Endodermal cell (in vitro differentiated cells): Measurements from ENCODE around the gene ELK4. TPM values are rescaled to one million over a fixed set of nuclear protein-coding genes. Genes with fewer than 3 reads are reported as not detected.

Source experiments
- DNase-seq: peaks from one replicate; pipeline ENCODE4 v3.0.0-alpha.2; 2017
- H3K27ac ChIP-seq: 2 replicates; pipeline ENCODE4 v1.5.1; 2013; ENCODE audit warnings: mild to moderate bottlenecking, low read depth, low read length, moderate library complexity
- H3K27me3 ChIP-seq: 2 replicates; pipeline ENCODE4 v1.6.1; 2013; ENCODE audit warnings: mild to moderate bottlenecking, low read length, moderate library complexity; ENCODE audit not compliant: insufficient read depth, control insufficient read depth, poor library complexity, severe bottlenecking
- H3K36me3 ChIP-seq: 2 replicates; pipeline ENCODE4 v1.7.0; 2013; ENCODE audit warnings: mild to moderate bottlenecking, low read length, moderate library complexity; ENCODE audit not compliant: control insufficient read depth, insufficient read depth
- H3K4me1 ChIP-seq: one replicate; pipeline ENCODE4 v1.7.0; 2013; ENCODE audit warnings: low read length; ENCODE audit not compliant: control insufficient read depth, insufficient read depth
- H3K4me3 ChIP-seq: 2 replicates; pipeline ENCODE4 v1.5.1; 2013; ENCODE audit warnings: mild to moderate bottlenecking, low read length, moderate library complexity
- H3K9ac ChIP-seq: 2 replicates; pipeline ENCODE4 v1.6.1; 2013; ENCODE audit warnings: mild to moderate bottlenecking, low read length, moderate library complexity; ENCODE audit not compliant: poor library complexity, severe bottlenecking; ENCODE audit errors: extremely low read depth
- H3K9me3 ChIP-seq: 2 replicates; pipeline ENCODE4 v1.6.1; 2013; ENCODE audit warnings: mild to moderate bottlenecking, low read length, moderate library complexity; ENCODE audit not compliant: control insufficient read depth
- H3K27ac Mint-ChIP-seq: 2 replicates; pipeline ENCODE4 v1.8.0; 2020; ENCODE audit warnings: mixed read lengths
- H3K27me3 Mint-ChIP-seq: 2 replicates; pipeline ENCODE4 v1.8.0; 2021; ENCODE audit warnings: mild to moderate bottlenecking, mixed read lengths; ENCODE audit not compliant: insufficient read depth
- H3K36me3 Mint-ChIP-seq: 2 replicates; pipeline ENCODE4 v1.8.0; 2020; ENCODE audit warnings: low read depth, mixed read lengths
- H3K4me1 Mint-ChIP-seq: 2 replicates; pipeline ENCODE4 v1.8.0; 2020; ENCODE audit warnings: mixed read lengths
- H3K4me3 Mint-ChIP-seq: 2 replicates; pipeline ENCODE4 v1.8.0; 2020; ENCODE audit warnings: mild to moderate bottlenecking, moderate library complexity, mixed read lengths
- H3K9me3 Mint-ChIP-seq: 2 replicates; pipeline ENCODE4 v1.8.0; 2020; ENCODE audit warnings: mild to moderate bottlenecking, mixed read lengths
- WGBS, 2 experiments: methylation state at CpG; one replicate each; pipeline versions ENCODE4 v1.1.5 to v1.1.7; 2013; ENCODE audit warnings: missing lambda C conversion rate in 2 of 2, mixed read lengths in 1 of 2; ENCODE audit not compliant: insufficient coverage in 1 of 2, insufficient read length in 1 of 2; 5-methylcytosine and 5-hydroxymethylcytosine counted together
- total RNA-seq, 2 donors: library from RNA; stranded (reverse); fragmentation: NEBNext Ultra II Directional in 1 of 2; extraction: Animal tissue kit (Norgen Biotek cat#: 25700) in 1 of 2; gene quantifications; 2 replicates in 1 of 2; 3 replicates in 1 of 2; pipeline ENCODE4 v1.2.1, GENCODE V29; 2021
- TF ChIP-seq, protein P1 (sequence below): fragments of 200-600 bp; sonication (generic); conservative IDR thresholded peaks from 2 replicates; pipeline ENCODE4 v1.5.0; 2021; ENCODE audit warnings: antibody characterized with exemption, mild to moderate bottlenecking

The ELK4 gene
- total RNA-seq, 2 donors from 2014 or later, result 29.6 to 41.6 TPM

DNA sequence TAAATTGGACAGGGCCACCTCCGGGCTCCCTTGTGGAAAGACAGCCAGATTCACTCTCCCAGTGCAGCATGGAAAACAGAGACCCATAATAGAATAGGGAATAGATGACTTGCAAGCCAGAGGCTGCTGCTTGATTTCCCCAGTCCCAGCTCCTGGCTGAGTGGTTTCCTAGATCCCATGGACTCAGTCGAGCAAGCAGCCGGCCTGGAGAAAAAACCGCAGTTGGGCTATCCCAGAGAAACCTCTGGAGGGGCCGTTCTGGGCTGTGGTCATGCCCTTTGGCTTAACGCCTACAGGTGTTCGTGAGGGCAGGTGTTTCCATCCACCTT is 61.7 kb downstream of the ELK4 start:
- Mint-ChIP-seq H3K27me3 (peaks cover 77% of the 10 kb centered on the region), H3K9me3 (no peaks in the 10 kb centered on the region), H3K27ac (no peak overlapping the region), H3K4me1 (peaks cover 16% of the 10 kb centered on the region), H3K4me3 (no peak overlapping the region), H3K36me3 (no peaks in the 10 kb centered on the region)
- Histone ChIP-seq H3K27me3 (peaks cover 95% of the 10 kb centered on the region), H3K9ac (no peak overlapping the region), H3K36me3 (no peaks in the 10 kb centered on the region), H3K4me1 (peaks cover 6% of the 10 kb centered on the region), H3K4me3 (no peak overlapping the region), H3K27ac (no peak overlapping the region), H3K9me3 (no peaks in the 10 kb centered on the region)
- 79 to 90% methylated on average over 7 of the region's 7 CpGs for WGBS, 2 experiments
- DNase-seq, result no peak
- TF ChIP-seq, protein P1, sequence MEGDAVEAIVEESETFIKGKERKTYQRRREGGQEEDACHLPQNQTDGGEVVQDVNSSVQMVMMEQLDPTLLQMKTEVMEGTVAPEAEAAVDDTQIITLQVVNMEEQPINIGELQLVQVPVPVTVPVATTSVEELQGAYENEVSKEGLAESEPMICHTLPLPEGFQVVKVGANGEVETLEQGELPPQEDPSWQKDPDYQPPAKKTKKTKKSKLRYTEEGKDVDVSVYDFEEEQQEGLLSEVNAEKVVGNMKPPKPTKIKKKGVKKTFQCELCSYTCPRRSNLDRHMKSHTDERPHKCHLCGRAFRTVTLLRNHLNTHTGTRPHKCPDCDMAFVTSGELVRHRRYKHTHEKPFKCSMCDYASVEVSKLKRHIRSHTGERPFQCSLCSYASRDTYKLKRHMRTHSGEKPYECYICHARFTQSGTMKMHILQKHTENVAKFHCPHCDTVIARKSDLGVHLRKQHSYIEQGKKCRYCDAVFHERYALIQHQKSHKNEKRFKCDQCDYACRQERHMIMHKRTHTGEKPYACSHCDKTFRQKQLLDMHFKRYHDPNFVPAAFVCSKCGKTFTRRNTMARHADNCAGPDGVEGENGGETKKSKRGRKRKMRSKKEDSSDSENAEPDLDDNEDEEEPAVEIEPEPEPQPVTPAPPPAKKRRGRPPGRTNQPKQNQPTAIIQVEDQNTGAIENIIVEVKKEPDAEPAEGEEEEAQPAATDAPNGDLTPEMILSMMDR, result no peak

DNA sequence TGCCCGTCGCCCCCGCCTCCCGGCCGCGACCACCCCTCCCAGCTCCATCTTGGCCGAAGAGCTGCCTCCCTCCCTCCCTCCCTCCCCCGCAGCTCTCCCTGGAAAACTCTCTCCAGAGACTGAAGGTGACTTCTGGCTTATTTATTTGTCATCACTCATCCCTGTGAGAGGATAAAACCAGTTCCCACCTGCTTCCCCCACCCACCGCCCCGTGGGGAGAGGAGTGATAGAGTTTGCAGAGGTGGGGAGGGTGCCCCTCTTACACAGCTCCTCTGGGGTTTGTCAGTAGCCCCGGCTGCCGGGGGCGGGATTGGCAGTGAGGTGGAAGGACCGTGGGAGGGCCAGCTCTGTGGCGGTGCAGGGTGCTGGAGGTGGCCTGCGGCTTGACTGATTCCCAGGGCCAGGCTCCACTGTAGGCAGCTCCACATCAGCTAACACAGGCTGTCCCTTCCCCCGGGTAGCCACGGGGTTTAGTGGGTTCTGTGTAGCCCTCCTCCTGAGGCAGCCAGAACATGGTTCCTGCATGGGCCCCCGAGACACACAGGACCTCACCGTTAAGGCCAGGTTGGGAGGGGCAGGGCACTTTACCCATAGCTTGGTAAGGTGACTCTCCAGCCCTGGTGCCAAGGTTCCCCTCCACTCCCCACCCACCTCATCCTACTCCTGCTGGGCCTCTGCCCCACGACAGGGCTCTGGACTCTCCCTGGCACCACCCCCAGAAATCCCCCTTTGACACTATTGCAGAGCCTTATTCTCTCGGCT is 62.2 kb downstream of the ELK4 start:
- Histone ChIP-seq H3K36me3 (no peaks in the 10 kb centered on the region), H3K27ac (no peak overlapping the region), H3K27me3 (peaks cover 91% of the 10 kb centered on the region), H3K9ac (no peak overlapping the region), H3K4me3 (no peak overlapping the region), H3K9me3 (no peaks in the 10 kb centered on the region), H3K4me1 (peaks cover 6% of the 10 kb centered on the region)
- Mint-ChIP-seq H3K27me3 (peaks cover 72% of the 10 kb centered on the region), H3K27ac (no peak overlapping the region), H3K9me3 (no peaks in the 10 kb centered on the region), H3K36me3 (no peaks in the 10 kb centered on the region), H3K4me3 (peak overlapping the region; percentile 44), H3K4me1 (peaks cover 16% of the 10 kb centered on the region)
- TF ChIP-seq, protein P1, result no peak
- WGBS, 2 experiments, result 38 to 60% methylated on average over 2 to 22 of the region's 22 CpGs
- DNase-seq, result no peak

DNA sequence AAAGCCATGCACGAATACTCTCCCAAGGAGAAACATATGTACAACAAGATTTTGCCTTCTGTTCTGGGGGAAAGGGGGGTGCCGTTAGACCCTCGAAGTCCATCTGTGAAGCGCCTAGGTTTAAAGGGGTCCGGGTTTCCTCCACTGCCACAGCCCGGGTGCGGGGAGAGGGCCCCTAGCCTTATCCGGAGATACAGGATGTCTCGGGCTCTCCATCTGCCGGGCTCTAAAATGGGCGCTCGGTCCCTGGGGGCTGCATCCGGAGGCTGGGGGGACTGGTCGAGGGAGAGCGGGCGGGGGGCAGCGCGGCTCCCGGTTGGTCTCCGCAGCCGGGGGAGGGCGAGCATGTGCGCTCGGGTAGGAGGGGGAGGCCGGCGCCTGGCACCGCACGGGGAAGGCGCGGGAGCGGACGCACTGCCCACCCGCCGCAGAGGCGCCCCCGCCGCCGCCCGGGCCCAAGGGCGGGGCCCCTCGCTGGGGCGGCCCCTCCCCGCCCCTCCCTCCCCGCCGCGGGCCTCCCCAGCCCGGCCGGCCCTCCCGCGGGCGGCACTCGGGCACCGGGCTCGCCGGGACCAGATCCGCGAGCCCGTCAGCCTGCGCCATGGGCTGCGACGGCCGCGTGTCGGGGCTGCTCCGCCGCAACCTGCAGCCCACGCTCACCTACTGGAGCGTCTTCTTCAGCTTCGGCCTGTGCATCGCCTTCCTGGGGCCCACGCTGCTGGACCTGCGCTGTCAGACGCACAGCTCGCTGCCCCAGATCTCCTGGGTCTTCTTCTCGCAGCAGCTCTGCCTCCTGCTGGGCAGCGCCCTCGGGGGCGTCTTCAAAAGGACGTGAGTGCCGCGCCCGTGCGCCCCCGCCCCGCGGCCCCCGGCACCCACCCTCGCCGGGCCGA is 63.1 kb downstream of the ELK4 start:
- peaks cover 6% of the 10 kb centered on the region for H3K4me1 ChIP-seq
- no peaks in the 10 kb centered on the region for H3K9me3 Mint-ChIP-seq
- peaks cover 67% of the 10 kb centered on the region for H3K27me3 Mint-ChIP-seq
- no peaks in the 10 kb centered on the region for H3K9me3 ChIP-seq
- no peak overlapping the region for H3K27ac Mint-ChIP-seq
- no peak overlapping the region for H3K4me3 ChIP-seq
- peaks cover 16% of the 10 kb centered on the region for H3K4me1 Mint-ChIP-seq
- TF ChIP-seq, protein P1, result no peak
- no peak overlapping the region for H3K27ac ChIP-seq
- WGBS, 2 experiments, result 2 to 8% methylated on average over 7 to 90 of the region's 90 CpGs
- no peak overlapping the region for H3K9ac ChIP-seq
- DNase-seq, result no peak
- peaks cover 92% of the 10 kb centered on the region for H3K27me3 ChIP-seq
- peak overlapping the region; percentile 44 for H3K4me3 Mint-ChIP-seq
- H3K36me3 ChIP-seq, result no peaks in the 10 kb centered on the region
- H3K36me3 Mint-ChIP-seq, result no peaks in the 10 kb centered on the region
